Upper lobe of left lung (tissue), 4 donors: ENCODE measurements around the gene LRRC36.

Experiments
- CTCF ChIP-seq, 6 experiments: fragments of 450-650 bp in 4 of 6; fragments of 200-600 bp in 2 of 6; sonication (generic) in 2 of 6; IDR thresholded peaks; one replicate each; pipeline ENCODE4 v1.5.1; 2016 to 2019; ENCODE audit warnings: antibody characterized with exemption in 6 of 6
- EP300 ChIP-seq, 4 donors: sonication (generic); formaldehyde crosslinking; IDR thresholded peaks; one replicate each; pipeline ENCODE4 v1.5.1; 2017; ENCODE audit warnings: antibody characterized with exemption in 4 of 4, control low read depth in 2 of 4

- no peak for TF ChIP-seq CTCF (IDR thresholded peaks at IDR 0.05)
- no peak for TF ChIP-seq EP300 (IDR thresholded peaks at IDR 0.05)
Observed at GRCh38 chr16:67407176-67407787, 80.7 kb downstream of the LRRC36 start.
